HL-60/S4 treated with retinoic acid at 250 ng/mL for 4 days and 3 days (cell line): ENCODE measurements around the gene TRAPPC4.
"Not testable (repeated sequence)": the region's sequence is repeated elsewhere in the genome, so short reads cannot be mapped to it uniquely, and the experiment has no call there.

ENCODE experiments used
- in situ Hi-C: fragments of 300-500 bp; cut with MboI; formaldehyde crosslinking; loops from 2 replicates; pipeline ENCODE4 v1.7.0; 2022; ENCODE audit warnings: low sequenced_read_pairs

The TRAPPC4 gene

GRCh38 chr11:119012629-119013170, 5.9 kb upstream of the TRAPPC4 start:
- in situ Hi-C loops = no loop called here

- in situ Hi-C loops = no loop called here
Measured at GRCh38 chr11:119014209-119014924, 4.2 kb upstream of the TRAPPC4 start.

- in situ Hi-C loops = no loop called here
Measured at GRCh38 chr11:119015054-119015611, 3.4 kb upstream of the TRAPPC4 start.

- in situ Hi-C loops = no loop called here
Measured at GRCh38 chr11:119016216-119017009, 2.2 kb upstream of the TRAPPC4 start.

GRCh38 chr11:119017377-119017776, 1.2 kb upstream of the TRAPPC4 start:
- in situ Hi-C loops = not testable (repeated sequence)

- in situ Hi-C loops = no loop called here
Measured at GRCh38 chr11:119019996-119020395, 1.4 kb downstream of the TRAPPC4 start.

- in situ Hi-C loops = no loop called here
Measured at GRCh38 chr11:119021631-119022030, 3.1 kb downstream of the TRAPPC4 start.

- in situ Hi-C loops = no loop called here
Measured at GRCh38 chr11:119023741-119024140, 5.2 kb downstream of the TRAPPC4 start.

GRCh38 chr11:119024430-119025098, 6.0 kb downstream of the TRAPPC4 start:
- in situ Hi-C loops = no loop called here

- in situ Hi-C loops = no loop called here
Measured at GRCh38 chr11:119025099-119025473, 6.5 kb downstream of the TRAPPC4 start.

GRCh38 chr11:119025541-119025940, 7.0 kb downstream of the TRAPPC4 start:
- in situ Hi-C loops = no loop called here

GRCh38 chr11:119025978-119026766, 7.6 kb downstream of the TRAPPC4 start:
- in situ Hi-C loops = no loop called here

- in situ Hi-C loops = no loop called here
Measured at GRCh38 chr11:119026970-119027369, 8.4 kb downstream of the TRAPPC4 start.

- in situ Hi-C loops = no loop called here
Measured at GRCh38 chr11:119027561-119028345, 9.2 kb downstream of the TRAPPC4 start.

GRCh38 chr11:119028346-119029068, 9.9 kb downstream of the TRAPPC4 start:
- in situ Hi-C loops = no loop called here

GRCh38 chr11:119029069-119029339, 10.4 kb downstream of the TRAPPC4 start:
- in situ Hi-C loops = no loop called here

GRCh38 chr11:119029340-119030028, 10.9 kb downstream of the TRAPPC4 start:
- in situ Hi-C loops = no loop called here

GRCh38 chr11:119030029-119030328, 11.4 kb downstream of the TRAPPC4 start:
- in situ Hi-C loops = no loop called here
